ENCODE measurements around the gene ALOX5AP.

- TF ChIP-seq CTCF (IDR thresholded peaks at IDR 0.05; ENCODE audit: poor library complexity) (no peak), EZH2 (IDR thresholded peaks at IDR 0.05; ENCODE audit: borderline replicate concordance) (no peak)
These were observed 38.0 kb upstream of the ALOX5AP start for GRCh38 chr13:30697177-30697953.
